ENCODE results near the gene CPXM2.

The CPXM2 gene

DNA sequence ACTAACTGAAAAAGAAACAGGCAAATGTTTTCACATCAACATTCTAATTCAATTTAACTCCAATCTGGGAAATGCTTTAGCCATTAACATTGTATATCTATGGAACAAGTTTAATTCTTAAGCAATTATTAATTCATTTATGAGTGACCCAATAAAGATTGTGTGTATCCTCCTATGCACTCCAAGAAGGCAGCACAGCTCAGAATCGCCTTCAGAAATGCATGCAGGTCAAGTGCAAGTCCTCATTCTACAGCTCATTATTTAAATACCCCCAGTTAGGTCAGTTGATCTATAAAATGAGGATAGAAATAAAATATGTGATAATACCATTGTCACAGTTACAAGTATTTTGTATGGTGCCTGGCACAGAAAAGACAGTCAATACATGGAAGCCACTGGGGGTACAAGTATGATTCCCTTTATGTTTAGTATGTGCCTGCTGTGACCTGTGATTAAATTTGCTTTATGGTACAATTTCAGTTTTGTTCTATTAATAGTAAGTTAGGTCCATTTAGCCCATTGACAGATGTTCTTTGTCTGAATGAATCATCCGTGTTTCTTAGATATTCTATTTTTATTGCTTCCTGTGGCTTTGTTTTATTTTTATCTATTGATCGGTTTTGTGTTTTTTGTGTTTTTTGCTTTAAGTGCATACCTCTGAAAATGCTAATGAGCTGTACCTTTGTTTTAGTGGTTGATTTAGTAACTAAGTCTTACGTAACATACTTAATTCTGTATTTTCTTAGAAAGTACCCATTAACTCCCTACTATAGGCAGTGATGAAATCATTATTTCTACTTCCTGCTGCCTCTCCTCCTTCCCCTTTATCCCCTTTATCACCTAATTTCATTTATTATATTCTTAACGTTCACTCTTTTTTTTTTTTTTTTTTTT lies 42.8 kb downstream of the CPXM2 start:
- no peak for DNase-seq (ENCODE audit: low spot score)

DNA sequence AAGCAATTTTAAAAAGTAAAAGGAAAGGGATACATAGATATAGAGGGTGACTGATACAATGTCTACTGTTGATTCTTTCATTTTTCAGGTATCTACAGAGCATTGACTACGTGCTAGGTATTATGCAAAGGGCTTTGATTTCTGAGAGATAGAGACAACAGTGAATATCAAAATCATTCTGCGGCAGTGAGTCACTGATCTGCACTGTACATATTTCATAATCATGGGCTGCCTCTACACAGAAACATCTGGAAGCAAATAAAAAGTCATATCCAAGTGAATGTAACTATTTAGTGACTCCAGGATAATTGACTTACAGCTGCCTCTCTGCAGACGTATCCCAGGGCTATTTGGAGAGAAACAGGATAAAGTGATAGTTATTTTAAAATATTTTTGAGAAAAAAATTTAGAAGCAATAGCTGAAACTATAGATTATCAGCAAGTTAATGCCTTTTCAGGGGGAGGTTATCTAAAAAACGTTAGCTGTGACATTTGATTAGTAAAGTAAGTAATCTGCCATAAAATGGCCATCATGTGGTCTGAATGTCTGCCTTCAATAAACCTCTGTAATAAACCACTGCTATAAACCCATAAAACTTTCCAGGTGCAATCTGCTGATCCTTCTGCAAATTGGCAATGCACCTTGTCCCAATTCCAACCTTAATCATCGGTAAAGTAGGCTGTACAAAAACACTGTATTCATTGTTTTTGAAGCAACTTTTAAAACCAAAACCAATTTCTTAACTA lies 43.7 kb downstream of the CPXM2 start:
- no peak for DNase-seq (ENCODE audit: low spot score)

DNA sequence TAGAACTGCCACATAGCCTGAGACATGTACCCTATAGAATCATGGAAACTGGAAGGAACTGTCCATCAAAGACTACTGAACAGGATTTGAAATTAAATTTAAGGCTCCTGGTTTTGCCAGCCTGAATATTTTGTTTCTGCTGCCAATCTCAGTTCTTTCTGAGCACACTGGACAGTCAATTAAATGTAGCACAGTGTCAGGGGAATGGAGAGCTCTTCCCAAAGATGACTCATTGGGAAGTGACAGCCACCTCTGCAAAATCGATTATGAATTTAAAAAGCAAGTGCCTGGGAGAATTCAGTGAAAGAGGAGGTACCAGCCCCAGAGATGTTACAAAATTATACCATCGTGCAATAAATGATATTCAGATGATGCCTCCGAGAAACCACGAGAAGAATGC lies 47.8 kb downstream of the CPXM2 start:
- no peak for DNase-seq (ENCODE audit: low spot score)

DNA sequence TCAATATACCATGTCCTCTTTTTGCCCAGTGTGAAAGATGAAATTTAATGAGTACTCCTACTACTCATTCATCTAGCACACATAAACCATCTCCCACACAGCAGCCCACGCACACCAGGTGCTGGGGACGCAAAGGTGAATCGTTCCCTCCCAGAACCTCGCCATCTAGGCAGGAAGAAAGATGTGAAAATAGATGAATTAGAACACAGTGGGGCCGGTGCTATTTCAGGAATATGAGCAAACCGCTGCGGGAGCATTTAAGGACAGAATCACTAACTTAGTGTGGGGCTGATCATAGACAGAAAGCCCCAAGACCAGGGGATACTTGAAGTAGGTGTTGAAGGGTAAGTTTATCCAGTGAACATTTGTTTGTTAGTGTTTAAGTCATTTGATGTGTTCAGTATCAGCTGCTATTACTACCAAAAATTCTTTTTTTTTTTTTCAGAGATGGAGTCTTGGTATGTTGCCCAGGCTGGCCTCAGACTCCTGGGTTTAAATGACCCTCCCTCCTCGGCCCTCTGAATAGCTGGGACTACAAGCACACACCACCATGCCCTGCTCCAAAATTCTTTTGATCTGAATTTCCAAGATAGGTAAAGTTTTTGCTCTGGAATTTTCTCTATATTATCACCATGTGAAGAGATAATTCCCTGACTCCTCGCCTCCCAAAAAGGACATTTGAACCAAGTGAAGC lies 48.8 kb downstream of the CPXM2 start:
- no peak for DNase-seq (ENCODE audit: low spot score)

DNA sequence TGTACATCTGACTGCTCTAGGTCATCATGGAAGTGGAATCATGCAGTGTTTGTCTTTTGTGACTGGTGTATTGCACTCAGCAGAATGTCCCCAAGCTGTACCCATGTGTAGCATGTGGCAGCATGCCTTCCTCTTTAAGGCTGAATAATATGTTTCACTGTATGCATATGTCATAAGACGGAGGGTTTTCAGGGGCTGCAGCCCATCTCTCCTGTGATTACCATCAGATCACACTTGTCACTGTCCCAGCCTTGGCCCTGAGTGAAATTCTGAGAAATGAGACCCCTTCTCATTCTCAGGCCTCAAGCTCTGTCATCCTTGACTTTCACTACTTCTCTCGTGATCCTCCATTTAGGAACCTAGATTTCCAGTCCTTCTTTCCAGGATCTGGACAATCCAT lies 50.0 kb downstream of the CPXM2 start:
- no peak for DNase-seq (ENCODE audit: low spot score)

DNA sequence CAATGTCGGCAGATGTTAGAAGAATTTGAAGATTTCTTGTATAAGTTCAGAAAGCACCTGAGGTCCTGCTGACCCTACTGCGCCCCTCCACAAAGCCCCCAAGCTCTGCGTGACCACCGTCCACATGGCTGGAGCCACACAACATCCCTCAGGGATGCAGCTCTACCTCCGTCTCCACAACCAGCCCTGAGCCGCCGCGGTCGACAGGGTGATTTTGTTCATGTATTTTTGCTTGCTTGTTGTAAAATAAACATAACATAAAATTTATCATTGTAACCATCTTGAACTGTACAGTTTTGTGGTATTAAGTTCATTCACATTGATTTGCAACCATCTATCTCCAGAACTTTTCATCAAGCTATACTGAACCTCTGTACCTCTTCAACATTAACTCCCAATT lies 50.5 kb downstream of the CPXM2 start:
- no peak for DNase-seq (ENCODE audit: low spot score)

DNA sequence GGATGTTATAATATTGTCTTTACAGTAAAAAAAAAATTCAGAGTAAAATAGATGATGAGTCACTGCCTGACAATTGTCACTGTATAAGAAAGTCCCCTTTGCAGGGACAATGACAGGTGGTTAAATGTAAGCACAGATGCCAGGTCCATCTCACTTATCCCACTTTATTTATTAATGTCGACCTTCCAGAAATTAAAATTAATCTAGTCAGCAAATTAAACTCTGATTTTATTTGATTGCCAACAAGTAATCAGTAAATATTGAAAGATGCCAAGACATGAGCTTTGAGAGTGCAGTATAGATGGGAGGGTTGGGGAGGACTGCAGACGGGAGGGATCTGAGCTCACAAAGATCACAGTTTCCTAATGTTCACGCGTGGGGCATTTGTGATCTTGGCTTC lies 50.9 kb downstream of the CPXM2 start:
- no peak for DNase-seq (ENCODE audit: low spot score)

DNA sequence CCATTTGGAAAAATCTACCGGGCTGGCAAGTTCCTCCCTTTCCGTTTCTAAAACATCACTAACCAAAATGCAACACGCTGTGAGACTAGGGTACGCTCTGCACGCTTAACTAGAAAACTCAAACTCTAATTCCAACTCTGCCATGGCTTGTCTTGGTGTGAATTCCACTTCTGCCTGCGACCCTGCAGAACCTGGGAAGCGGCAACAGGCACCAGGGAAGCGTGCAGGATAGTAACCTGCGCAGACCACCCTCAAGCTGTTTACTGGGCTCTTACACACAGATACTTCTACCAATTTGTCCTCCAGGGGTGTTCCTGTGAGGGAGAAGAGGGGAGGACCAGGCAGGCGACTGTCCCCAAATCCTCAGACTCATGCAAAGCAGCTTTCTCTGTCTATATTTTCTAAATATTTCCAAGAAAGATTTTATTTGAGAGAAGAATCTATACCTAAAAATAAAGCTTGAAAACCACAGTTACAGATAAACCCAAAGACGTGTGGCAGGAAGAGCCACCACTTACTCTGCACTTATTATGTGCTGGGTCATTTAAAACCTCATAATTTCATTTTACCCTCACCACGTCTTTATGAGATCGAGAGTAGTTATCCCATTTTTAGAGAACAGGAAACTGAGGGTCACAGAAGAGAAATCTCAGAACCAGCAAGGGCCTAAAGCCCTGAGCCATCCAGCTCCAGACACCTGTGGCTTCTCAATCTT lies 52.9 kb downstream of the CPXM2 start:
- DNase-seq (ENCODE audit: low spot score): no peak

DNA sequence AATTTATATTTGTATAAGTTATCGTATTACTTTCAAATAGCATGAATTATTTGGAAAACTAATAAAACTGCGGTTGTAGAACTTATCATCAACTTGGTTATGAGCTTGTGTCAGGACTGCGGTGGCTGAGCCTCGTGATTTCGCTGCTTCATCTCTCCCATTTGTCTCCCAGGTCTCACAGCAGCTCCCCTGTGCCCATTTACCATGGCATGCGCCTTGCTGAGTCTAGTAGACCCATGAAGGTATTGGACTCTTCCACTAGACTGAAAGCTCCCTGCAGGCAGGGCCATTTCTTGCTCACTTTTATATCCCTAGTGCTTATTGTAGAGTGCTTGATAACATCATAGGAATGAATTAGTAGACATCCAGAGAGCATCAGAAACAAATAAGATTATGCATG lies 53.9 kb downstream of the CPXM2 start:
- DNase-seq (ENCODE audit: low spot score): no peak

DNA sequence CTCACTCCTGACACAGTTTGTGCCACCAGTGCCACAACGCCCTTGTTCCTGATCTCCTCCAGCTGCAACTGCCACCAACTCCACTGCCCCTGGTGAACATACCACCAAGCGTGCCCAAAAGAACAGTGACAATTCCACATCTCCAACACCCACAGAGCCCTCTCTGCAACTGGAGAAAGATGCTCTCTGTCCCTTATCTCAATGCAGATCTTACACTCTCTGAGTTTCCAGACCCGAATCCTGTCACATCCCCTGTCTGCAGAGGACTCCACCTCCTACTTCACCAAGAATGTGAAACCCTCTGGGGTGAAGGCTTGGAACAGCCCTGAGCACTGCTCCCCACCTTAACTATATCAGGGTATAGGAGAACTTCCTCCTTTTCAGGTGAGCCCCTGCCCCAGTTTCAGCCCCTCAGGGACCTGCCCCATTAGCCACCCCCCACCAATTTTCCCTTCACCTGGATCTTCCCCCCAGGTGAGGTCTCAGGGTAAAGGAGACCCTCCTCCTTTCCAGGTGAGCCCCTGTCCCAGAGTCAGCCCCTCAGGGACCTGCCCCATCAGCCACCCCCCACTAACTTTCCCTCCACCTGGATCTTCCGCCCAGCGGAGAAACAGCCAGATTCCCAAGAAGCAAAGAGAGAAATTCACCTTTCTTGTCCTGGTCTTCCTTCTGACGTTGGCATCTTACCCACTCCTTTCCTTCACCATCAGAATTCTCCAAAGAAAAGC lies 55.0 kb downstream of the CPXM2 start:
- no peak for DNase-seq (ENCODE audit: low spot score)

DNA sequence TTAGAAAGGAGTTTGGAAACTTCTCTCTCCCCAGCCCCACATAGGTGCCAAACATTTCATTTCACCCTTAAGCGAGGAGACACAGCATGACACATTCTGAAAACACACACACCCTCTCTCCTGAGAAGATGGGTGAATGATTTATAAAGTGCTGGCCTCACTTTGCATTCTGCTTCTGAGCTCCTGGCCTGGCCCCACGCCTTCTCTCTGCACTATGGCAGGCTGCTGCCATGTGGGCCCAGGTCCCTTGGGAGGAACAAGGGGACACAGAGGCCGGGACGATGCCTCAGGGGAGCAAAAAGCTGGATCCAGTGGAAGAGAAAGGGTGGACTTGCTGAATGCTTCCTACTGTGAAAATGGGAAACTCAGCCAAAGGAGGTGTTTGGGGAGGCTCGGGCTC lies 56.0 kb downstream of the CPXM2 start:
- DNase-seq (ENCODE audit: low spot score): no peak

DNA sequence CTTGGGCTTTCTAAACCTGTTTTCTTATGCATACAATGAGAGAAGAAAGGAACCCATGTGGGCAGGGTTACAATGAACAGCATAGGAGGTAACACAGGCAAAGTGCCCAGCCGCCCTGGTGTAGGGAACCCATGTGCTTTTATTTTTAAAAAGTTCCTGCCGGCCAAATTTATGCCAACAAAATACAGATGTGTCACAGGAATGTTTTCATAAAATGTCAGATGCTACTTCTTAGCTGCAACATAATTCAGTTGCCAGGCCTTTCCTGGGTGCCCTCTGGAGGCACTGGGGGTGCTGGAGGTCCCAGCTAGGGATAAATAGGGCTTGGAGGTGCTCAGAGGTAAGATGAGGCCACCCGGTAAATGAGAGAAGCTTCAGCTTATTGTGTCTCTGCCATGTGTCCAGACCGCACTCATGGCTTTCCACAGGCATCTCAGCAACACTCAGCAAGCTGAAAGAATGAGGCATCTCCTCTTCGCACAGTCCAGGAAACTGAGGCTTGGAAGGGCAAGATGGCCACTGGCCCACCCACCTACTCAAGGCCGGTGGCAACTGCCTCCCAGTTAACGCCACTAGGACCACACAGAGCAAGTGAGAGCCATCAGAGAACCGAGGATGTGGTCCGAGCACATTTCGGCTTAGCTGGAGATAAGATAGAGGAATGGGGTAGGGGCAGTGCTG lies 58.3 kb downstream of the CPXM2 start:
- no peak for DNase-seq (ENCODE audit: low spot score)

DNA sequence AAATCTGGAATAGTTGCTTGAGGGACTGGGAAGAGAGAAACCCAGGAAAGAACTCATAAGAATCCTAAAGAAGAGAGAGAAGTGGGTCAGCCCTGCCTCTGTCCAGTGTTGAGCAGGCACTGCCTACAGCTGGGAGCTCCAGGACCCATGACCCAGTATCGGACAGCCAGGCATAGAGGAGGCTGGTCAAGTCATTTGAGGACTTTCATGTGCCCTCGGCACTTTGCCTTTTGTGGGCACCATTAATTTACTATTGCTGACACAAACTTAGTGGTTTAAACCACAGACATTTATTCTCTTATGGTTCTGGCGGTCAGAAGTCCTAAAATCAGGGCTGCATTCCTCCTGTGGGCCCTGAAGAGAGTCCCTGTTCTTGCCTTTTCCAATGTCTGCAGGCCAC lies 60.3 kb downstream of the CPXM2 start:
- DNase-seq (ENCODE audit: low spot score): no peak

DNA sequence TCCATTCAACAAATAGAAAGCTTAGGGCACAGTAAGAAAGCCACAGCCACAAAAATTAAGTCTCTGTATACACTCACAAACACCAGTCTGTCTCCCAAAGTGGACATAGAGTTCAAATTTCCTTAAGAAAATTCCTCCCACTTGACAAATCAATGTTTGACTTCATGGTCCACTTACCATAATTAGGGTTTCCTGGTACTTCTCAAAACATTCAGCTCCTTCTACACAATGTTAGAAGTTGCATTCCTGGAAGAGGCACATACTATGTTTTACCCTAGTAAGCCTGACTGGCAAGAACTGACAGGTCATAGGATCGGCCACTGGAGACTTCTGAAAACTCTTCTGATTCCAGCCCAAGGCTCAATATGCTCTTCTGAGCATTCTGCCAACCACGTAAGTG lies 70.5 kb downstream of the CPXM2 start:
- DNase-seq (ENCODE audit: low spot score): no peak

DNA sequence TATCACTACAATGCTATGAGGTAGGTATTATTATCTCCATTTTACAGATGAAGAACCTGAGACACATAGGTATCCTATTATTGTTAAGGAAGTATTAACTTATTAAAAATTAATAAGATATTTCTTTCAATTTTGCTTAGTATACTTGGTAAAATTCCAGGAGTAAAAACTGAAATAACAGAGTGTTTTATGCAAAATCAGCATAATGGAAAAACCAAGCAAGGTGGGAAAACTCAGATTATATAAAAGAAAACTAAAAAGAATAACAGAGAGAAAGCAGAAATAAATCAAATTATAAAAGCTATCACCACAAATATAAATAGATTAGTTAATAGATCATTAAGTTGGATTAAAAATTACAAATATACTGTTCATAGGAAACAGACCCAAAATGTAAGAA lies 82.0 kb downstream of the CPXM2 start:
- DNase-seq (ENCODE audit: low spot score): no peak

DNA sequence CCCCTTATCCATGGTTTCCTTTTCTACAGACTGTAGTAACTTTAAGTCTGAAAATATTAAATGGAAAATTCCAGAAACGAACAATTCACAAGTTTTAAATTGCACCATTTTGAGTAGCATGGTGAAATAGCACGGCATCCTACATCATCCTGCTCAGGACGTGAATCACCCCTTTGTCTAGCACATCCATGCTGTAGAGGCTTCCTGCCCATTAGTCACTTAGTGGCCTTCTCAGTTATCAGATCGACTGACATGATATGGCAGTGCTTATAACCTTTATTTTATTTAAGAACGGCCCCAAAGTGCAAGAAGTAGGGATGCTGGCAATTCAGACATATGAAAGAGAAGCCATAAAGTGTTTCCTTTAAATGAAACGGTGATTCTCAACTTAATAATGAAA lies 82.7 kb downstream of the CPXM2 start:
- no peak for DNase-seq (ENCODE audit: low spot score)

DNA sequence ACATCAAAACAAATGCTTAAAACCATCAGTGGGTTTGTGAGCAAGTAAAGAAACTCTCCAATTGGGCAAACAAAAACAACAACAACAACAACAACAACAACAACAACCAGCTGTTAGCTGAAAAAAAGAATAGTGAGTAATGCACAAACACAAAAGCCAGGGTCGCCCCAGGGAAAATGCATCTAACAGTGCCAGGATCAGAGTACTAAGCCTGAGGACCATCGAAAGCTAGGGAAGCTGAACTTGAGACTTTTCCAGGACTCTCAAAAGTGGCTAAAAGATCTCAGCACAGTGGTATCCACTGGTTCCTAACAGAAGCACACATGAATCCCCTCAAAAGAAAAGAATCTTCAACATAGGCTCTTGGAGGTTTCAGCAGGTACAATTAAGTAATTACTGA lies 83.3 kb downstream of the CPXM2 start:
- no peak for DNase-seq (ENCODE audit: low spot score)

DNA sequence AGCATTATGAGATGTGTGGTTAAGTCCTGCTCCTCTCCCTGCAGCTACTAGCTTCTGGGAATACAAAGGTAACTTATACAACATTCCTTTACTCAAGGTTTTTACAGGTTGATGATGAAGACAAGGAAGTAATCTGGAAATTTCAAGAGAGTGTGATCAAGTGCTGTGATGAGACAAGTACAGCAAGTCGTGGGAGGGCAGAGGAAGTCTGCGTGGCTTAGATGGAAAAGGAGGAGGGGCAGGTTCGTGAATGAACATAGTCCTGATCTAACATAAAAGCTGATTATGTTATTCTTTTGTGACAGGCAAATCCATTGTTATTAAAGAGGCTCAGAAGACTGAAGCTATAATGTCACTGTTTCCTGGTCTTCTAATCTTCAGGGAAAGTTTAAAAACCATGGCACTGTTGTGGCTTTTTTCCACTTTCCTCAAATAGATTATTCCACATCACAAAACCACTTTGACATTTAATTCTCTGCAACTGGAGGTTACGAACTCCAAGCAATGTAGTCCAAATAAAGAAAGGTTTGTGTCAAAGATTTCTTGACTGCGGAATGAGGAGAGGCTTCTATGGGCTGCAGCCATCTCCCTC lies 84.1 kb downstream of the CPXM2 start:
- no peak for DNase-seq (ENCODE audit: low spot score)

DNA sequence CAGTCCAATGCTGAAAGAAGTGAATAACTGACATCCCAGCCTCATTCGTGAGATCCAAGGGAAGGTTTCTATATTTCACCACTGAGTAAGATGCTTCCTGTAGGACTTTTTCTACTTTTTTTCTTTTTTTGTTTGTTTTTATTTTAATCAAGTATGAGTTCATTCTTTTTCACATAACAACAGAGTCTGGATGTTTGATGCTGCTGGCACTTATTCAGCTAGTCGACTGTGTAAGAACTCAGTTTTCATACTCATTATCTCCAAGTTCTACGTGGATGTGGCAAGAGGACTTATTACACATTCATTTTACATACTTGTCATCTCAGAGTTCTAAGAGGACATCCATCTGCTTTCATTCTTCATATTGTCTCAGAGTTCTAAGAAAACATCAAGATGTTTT lies 86.9 kb downstream of the CPXM2 start:
- no peak for DNase-seq (ENCODE audit: low spot score)

DNA sequence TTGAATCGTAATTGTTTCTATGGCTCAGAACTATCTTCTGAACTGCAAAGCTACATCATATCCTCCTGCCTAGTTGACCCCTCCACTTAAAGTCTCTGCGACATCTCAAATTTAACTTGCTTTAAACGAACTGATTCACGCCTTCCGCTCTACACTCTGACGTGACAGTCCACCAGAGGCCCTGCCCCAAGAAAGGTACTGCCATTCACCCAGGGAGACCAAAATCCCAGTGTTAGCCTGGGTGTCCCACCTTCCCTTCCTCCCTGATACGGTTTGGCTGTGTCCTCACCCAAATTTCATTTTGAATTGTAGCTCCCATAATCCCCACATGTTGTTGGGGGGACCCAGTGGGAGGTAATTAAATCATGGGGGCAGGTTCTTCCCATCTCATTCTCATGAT lies 90.8 kb downstream of the CPXM2 start:
- DNase-seq (ENCODE audit: low spot score): no peak
